HG03159 (cell line): ENCODE results near the gene DOCK2.

Experiments
- ATAC-seq: cut with Tn5 transposase; IDR thresholded peaks from one replicate; pipeline ENCODE4 v1.9.1; 2021; ENCODE audit warnings: mild to moderate bottlenecking, moderate library complexity; ENCODE audit not compliant: unreplicated experiment

DOCK2 gene

DNA sequence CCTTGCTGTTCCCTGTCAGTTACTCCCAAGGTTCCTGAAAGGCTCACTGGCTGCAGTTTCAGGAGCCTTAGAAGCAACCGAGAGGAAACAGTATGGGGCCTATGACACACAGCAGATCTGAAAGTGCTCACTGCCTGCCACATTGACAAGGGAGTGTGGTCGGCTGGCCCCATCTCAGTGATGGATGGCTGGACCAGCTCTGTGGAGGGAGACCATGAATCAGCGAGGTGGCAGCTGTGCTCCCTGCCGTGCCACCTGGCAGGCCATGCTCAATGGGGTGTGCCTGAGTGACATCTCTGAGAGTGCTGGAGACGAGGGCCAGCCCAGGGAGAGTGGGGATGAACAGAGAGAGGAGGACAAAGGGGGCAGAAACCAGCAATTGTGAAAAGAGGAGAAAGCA lies 49.1 kb downstream of the DOCK2 start:
- peak; percentile 58 for ATAC-seq

DNA sequence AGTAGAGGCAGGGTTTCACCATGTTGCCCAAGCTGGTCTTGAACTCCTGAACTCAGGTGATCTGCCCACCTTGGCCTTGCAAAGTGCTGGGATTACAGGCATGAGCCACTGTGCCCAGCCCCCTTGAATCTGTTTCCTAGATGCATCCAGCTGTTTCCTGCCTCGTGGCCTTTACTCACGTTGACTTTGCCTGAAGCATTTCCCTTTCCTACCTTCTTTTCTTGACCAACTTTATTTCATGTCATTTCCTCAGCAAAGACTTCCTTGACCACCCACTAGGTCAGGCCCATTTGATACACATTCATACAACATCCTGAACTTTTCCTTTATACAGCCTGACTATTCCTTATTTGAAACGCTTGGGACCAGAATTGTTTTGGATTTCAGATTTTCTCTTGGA lies 51.0 kb downstream of the DOCK2 start:
- ATAC-seq, result no peak

DNA sequence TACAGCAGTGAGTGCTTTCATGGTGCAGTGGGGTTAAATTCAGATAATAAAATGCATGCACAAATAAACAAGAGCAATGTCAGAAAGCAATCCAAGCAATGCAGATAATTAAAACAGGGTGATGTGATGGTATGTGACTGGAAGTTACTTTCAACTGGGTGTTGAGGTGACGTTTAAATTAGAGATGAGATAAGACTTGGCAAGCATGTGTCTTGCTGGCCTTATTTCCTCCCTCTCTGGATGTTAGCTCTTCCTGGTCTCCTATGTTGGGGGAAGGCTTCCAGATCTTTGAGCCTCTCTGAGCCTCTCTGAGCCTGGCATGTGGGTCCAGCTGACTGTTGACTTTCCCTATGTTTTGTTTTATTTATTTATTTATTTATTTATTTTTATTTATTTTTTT lies 54.4 kb downstream of the DOCK2 start:
- ATAC-seq, result no peak

- no peak for ATAC-seq
Measured at GRCh38 chr5:169694091-169694625, 57.1 kb downstream of the DOCK2 start.

GRCh38 chr5:169695025-169695625 lies 58.0 kb downstream of the DOCK2 start:
- no peak for ATAC-seq

- no peak for ATAC-seq
Measured at GRCh38 chr5:169695919-169696490, 58.9 kb downstream of the DOCK2 start.

DNA sequence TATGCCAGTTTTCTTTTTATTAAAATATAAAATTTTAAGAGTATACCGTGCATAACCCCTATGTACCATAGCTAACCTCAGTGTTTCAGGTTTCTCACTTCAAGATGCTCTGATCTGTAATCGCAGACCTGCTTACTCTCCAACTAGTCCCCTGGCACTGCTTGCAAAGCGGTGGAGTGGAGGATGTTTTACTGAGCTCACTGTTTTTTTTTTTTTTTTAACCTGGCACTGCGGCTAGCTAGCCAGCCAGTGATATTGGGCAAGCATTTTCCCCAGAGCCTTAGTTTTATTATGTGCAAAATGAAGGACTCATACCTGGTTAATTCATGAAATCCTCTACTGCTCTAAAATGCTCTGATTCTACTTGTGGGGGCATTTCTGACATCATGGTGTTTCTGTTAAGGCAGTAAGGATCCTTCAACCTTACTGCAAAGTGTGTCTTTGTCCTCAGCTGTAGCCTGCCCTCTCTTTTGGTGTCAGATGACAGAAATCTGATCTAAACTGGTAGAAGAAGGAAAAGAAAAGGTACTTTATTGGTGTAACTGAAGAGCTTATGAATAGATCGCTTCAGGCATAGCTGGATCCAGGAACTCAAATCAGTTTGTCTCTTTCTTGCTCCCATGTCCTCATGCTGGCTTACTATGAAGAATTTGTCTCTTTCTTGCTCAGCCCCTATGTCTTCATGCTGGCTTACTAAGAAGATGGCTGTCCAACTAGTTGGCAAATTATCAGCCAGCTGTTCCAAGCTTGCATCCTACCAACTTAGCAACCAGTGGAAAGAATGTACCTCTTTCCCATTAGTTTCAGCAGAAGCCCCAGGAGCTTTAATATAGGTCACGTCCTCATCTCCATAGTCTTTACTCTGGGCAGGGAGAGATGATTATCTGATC lies 59.8 kb downstream of the DOCK2 start:
- ATAC-seq, result no peak

- no peak for ATAC-seq
Measured at GRCh38 chr5:169697511-169697890, 60.4 kb downstream of the DOCK2 start.

DNA sequence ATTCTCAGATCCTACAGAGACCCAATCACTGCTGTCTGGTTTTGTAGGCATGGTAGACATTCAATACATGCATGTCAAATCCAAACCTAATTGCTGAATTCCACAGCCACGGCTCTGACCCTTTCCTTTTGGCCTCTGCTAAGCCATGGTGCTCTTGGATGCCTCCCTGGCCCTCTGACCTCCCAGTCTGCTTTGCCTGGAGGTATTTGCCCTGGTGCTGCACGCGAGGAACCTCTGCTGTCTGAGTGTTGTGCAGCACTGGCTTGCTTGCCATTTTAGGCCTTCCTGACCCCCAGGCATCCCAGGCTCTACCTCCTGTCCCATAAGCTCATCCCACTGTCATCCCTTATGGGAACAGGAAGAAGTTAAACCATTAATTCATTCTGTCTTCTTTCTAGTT lies 60.9 kb downstream of the DOCK2 start:
- no peak for ATAC-seq

DNA sequence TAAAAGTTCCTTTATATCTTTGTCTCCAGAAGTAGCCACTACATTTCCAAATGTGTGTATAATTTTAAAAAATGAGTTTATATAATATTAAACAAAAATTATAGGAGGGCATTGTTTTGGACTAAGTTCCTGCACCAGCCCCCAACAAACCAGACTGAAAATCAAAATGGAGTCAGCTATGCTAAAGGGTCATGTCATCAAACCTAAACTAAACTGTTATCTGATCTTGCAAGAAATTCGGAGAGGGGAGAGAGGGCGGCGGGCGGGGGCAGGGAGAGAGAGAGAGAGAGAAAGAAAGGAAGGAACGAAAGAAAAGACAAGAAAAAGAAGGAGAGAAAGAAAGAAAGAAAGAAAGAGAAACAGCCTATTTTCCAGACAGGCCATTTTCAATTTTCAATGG lies 63.5 kb downstream of the DOCK2 start:
- ATAC-seq, result no peak

- no peak for ATAC-seq
Measured at GRCh38 chr5:169701910-169702451, 64.9 kb downstream of the DOCK2 start.

DNA sequence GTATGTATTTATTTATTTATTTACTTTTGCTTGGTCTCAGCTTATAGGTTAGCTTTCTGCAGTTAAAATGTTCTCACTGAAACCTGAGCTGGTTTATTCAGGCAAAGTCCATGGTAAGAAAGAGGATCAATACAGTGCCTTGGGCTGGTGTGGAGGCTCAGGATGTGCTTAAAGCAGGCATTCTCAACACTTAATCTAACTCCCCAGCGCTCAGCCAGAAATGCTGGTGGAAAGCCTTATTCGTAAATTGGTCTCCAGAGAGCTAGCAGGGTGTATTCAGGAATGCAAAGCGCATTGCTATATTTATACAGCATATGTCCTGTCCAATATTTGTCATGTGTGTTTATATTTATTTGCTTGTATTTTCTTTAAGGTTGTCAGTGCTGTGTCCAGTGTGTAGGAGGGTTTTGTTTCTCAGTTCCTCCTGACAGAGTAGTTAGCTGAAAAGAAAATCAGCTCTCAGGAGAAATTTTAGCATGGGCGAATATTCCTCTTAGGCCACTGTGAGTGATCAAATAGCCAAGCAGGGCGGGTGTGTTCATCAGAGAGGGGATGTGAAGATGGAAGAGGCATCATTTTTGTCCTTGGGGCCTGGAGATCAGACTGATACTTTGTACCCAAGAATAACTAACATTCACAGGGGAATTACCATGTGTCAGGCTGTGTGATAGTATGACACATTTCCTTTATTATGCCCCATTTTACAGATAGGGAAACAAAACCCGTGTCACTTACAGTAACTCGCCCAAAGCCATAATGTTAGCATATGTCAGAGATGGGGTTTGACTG lies 65.8 kb downstream of the DOCK2 start:
- peak; percentile 69 for ATAC-seq

DNA sequence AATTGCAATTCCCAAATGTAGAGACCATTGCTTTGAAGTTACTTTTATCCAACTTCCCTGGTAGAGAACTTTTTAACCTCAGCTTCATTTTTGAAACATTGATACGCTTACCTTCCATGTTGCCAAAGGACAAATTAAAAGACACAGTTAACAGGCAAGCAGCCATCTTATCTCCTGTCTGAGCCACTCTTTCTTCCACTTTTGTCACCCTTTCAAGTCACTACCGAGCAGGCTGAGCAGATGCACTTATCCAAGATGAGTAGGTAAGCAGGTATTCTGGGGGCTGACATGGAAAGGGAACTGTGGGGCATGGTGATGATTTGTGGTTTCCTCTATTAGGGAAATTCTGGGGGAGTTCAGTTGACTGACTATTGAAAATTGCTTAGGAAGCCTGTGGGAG lies 66.7 kb downstream of the DOCK2 start:
- no peak for ATAC-seq

DNA sequence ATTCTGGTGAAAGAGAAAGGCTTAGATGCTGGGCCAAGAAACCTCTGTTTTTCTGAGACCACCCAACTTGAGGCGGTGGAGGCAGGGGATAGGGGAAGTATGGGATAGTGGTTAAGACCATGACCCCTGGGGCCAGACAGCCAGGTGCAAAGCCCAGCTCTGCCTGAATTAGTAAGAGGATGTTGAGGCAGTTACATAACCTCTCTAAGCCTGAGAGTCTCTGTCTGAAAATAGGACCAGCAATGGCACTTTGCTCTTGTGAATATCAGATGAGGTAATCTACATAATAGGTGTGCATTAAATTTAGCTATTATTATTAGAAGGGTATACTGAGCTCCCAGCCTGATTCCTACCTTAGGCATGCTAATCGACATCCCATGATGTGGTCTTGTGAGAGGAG lies 68.2 kb downstream of the DOCK2 start:
- no peak for ATAC-seq

DNA sequence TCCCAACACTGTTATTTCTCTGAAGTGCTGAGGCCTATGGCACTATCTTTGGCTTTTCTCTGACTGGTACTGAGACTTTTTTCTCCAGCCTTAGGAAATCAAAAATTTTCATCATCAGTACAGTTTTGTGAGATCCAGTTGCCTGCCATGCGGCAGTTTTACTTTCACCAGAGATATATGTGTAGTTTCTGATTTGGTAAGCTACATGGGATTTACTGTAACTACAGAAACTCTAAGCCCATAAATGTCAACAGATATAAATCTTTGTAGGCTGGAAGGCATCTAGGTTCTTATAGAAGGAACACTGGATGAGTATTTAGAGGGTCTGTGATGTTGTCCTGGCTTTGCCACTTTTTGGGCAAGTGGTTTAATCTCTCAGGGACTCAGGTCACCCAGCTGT lies 69.0 kb downstream of the DOCK2 start:
- ATAC-seq, result no peak

DNA sequence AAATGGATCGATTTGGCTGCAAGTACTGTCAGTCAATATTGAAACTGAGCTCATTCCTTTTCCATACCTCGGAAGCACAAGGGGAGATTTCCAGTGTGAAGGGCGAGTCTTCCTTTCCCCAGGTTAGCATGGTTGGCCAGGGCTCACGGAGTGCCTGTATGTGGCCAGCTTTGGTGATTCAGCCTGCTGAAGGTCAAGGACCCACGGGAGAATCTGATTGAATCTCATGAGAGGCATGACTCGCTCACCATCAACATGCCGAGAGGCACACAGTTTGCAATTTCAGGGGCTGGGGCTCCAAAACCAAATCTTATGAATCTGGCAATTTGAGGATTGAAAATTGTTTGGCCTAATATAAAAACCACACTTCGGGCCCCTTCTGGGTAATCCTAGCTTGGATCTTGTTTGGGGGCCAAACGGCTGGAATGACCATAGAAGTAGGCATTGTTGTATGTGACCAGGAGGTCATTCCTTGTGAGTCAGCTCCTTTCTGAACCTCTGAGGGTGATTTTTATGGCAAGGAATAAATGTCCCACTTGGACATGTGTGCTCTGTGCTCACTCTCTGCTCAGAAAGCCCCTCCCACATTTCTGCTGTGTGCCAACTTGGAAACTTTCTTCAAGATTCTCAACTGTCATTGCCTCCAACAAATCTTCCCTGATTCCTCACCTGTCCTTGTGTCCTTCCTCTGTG lies 69.8 kb downstream of the DOCK2 start:
- ATAC-seq, result no peak

GRCh38 chr5:169707686-169708085 lies 70.6 kb downstream of the DOCK2 start:
- no peak for ATAC-seq

- no peak for ATAC-seq
Measured at GRCh38 chr5:169710675-169711074, 73.6 kb downstream of the DOCK2 start.

- no peak for ATAC-seq
Measured at GRCh38 chr5:169711551-169712225, 74.6 kb downstream of the DOCK2 start.

DNA sequence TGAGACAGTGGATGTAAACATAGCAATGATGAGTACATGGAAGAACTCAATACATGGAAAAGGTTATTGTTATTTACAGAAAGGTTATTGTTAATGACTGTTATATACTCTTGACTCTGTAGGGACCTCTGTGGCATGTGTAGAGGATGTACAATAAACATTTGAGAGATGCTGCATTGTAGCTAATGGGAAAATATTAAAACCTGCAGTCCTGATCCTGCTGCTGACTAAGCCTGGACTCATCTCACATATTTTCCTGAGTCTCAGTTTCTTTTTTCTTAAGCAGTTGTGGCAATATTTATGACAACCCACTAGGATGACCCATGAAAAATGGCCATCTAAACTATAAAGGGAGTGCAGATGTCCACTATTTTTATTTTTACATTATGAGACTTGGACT lies 75.4 kb downstream of the DOCK2 start:
- no peak for ATAC-seq
